ENCODE results near the gene FOXD3.

FOXD3 gene

DNA sequence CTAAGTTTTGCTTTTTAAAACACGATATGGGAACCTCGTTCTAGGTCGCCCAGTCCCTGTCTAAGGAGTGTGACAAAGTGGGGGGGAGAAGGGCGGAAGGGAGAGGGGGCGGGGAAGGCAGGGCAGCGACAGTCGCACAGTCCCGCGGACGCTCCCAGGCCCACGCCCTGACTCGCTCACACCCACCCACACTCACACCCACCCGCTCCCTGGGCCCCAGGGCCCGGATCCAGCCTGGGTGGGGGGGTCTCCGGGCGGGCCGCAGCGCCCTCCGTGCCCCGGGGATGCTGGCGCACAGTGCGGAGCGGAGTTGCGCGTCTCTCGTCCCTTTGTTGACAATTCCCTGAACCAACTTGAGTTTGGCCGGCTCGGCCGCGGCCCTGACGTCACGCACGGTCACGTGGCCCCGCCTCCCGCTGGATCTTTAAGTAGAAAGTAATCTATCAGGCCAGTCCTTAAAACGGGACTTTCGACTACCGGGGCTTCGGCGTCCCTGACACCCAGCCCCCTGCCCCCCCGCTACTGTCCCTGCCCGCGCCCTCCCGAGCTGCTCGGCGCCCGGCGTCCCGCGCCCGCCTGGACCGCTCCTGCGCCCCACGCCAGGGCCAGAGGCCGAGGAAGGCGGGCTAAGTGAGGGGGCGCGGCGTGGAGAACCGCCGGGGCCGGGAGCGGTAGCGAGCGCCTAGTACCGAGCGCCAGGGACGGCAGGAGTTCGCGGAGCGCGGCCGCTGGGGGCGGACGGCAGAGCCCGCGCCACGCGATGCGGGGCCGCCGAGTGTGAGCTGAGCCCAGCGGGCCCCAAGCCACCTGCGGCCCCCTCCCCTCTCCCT, at the start of gene FOXD3:
Gene FOXD3, plus strand, starts transcription at position 454 of the 830 bp plus-strand sequence. CDS start 492 bp downstream, outside the sequence.
- no peak for DNase-seq (ENCODE audit: low spot score)

DNA sequence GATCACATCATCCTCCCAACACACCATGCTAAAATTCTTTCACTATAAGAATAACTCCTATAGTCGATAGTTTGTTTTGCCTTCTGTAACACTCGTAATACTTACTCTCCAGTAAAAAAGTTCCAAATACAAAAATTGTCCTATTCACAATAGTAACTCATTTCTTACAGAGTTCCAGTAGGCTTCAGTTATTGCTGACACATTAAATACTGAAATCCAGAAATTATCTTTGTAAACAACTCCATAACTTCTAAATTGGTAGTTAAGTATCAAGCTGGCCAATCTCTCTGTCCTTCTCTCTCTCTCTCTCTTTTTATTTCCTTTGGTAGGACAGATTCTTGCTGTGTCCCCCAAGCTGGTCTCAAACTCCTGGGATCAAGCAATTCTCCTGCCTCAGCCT, 49.6 kb upstream of the FOXD3 start:
- no peak for DNase-seq (ENCODE audit: low spot score)

GRCh38 chr1:63274371-63274770, 48.0 kb upstream of the FOXD3 start:
- no peak for DNase-seq (ENCODE audit: low spot score)

GRCh38 chr1:63274979-63275378, 47.4 kb upstream of the FOXD3 start:
- no peak for DNase-seq (ENCODE audit: low spot score)

DNA sequence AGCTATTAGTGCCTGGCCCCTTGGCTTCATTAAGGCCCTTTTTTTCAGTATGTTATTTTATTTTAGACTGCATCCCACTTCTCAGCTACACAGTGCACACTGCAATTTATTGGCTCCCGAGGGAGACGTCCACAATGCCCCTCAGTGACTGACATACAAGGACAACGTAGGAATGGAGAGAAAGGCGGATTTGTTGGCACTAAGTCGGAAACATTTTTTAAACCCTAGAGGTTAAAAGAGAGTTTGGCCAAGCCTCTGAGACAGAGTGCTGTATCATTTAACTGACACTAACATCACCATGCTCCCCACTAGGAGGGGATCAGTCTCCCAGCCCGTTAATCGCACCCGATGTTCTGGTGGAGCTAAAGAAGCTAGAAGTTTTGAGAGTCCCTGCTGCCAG, 45.7 kb upstream of the FOXD3 start:
- DNase-seq (ENCODE audit: low spot score): no peak

GRCh38 chr1:63277195-63278192, 44.9 kb upstream of the FOXD3 start:
- no peak for DNase-seq (ENCODE audit: low spot score)

DNA sequence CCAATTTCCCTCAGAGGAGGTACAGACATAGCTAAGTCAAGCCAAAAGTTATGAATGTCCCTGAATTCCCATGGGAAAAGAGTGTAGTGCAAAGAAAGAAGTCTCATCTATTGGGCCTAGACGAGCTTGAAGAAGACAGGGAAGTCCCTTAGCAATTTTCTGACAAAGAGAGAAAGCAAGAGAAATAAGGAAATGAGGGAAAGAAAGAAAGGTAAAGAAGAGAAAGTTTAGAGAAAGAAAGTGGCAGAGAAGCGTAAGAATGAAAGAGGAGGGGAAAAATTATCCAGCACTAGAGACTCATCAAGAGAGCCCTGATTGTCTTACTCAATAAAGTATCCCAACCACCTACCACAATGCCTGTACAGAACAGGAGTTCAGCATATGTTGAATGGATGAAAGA, 40.6 kb upstream of the FOXD3 start:
- no peak for DNase-seq (ENCODE audit: low spot score)

- DNase-seq (ENCODE audit: low spot score): no peak
These were observed 33.2 kb upstream of the FOXD3 start for GRCh38 chr1:63289135-63289534.

GRCh38 chr1:63294803-63295594, 27.4 kb upstream of the FOXD3 start:
- no peak for DNase-seq (ENCODE audit: low spot score)

- no peak for DNase-seq (ENCODE audit: low spot score)
These were observed 18.0 kb upstream of the FOXD3 start for GRCh38 chr1:63304410-63304809.

DNA sequence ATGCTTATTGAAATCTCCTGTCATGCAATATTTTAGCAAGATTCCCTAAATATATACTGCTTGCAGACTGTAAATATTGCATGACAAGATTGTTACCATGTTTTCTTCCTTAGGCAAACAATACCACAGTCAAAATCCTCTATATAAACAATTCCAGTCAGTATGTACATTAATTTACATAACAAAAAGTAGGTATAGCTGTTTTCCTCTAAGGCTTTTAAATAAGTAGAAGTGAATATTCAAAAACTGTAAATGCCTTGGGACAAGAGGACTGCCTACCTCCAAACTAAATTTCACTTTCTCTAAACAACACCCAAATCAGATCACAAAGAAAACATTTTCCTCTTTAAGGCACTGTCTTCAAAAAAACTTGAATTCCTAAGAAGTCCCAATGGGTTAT, 17.3 kb upstream of the FOXD3 start:
- no peak for DNase-seq (ENCODE audit: low spot score)

DNA sequence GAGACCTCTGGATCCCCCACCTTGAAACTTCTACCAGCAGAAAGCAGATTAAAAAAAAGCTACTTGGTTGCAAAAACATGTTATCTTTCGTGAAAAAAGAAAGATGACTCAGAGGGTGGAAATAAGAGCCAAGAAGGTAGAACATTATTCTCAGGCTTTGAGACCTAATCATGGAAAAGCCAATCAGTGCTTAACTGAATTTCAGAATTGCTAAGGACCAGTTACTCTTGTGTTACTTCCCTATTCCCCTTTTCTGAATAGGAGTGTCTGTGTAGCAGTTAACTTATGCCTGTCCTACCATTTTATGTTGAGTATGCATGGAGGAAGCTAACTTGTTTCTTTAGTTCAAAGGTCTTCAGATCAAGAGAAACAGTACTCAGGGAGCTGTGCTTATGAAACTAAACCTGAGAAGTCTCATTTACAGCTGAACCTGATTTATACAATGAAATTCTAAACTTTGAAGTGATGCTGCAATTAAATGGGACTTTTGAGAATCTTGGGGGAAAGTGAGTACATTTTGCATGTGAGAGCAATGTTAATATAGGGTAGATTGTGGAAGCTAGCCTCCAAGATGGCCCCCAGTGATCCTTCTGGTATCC, 15.1 kb upstream of the FOXD3 start:
- no peak for DNase-seq (ENCODE audit: low spot score)

GRCh38 chr1:63316598-63316983, 5.8 kb upstream of the FOXD3 start:
- no peak for DNase-seq (ENCODE audit: low spot score)

DNA sequence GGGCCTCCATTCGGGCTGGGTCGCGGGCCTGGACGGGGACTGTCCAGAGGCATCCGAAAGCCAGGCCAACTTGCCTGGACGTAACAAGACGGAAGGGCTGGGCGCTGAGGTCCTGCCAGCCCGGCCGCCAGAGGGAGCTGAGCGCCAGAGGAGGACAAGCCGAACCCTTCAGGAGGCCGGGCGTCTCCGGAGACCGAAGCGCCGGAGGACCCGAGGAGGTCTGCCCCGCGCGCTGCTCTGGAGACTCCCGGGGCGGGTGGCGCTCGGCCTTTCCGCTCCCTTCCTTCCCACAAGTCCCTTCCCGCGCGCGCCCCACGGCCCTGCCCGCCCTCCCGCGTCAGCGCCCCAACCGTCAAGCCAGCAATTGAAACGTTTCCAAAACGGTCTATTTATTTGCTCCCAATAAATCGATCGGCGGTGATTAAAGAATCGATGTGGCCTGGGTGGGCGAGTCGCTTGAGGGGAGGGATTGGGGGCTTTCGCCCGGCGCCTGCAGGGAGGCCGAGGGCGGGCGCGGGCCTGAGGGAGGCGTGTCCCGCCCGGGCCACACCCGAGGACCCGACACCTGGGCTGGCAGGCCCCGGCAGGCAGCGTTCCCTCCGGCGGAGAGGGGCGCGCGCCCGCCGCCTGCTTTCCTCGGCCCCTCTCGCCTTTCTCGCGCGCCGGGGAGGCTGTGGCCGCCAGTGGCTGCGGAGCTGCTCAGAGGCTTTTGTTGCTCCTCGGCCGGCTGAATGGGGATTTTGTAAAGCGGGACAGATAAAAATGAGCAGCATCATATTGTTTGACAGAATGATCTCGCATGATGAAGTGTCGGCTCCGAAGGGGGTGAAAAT, 5.2 kb upstream of the FOXD3 start:
- DNase-seq (ENCODE audit: low spot score): no peak

GRCh38 chr1:63317817-63318152, 4.6 kb upstream of the FOXD3 start:
- no peak for DNase-seq (ENCODE audit: low spot score)

DNA sequence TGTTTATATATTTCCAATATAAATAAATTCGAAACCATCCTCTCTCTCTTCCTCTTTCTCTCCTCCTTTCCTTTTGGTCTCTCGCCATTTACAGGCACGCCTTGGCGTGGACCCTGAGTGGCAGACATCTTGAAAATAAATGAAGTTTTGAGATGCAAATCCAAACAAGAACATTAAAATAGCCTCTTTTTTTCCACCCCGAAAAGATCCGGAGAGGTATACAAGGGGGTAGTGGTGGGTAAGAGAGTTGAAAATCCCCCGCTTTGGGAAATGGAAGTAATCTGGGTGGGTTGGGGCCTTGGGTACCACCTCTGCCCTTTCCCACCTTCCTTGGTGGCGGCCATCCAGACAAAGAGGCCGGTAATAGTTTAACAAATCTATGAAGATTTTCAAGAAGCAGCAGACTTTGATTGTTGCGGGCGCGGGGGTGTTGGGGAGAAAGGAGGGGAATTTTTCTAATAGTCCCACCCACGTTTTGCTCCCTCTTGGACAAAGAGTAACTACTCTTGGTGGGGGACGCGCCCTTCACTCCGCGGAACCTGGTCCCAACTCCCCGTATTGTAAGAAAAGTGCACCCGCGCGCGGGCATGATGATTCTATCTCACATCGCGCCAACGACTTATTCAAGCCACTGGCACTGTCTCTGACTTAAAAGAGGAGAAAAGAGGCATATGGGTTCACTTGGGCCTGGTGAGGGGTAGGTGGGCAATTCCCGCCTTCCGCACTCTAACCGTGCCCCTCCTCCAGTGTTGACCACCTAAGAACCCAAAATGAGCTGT, 4.0 kb upstream of the FOXD3 start:
- DNase-seq (ENCODE audit: low spot score): no peak

DNA sequence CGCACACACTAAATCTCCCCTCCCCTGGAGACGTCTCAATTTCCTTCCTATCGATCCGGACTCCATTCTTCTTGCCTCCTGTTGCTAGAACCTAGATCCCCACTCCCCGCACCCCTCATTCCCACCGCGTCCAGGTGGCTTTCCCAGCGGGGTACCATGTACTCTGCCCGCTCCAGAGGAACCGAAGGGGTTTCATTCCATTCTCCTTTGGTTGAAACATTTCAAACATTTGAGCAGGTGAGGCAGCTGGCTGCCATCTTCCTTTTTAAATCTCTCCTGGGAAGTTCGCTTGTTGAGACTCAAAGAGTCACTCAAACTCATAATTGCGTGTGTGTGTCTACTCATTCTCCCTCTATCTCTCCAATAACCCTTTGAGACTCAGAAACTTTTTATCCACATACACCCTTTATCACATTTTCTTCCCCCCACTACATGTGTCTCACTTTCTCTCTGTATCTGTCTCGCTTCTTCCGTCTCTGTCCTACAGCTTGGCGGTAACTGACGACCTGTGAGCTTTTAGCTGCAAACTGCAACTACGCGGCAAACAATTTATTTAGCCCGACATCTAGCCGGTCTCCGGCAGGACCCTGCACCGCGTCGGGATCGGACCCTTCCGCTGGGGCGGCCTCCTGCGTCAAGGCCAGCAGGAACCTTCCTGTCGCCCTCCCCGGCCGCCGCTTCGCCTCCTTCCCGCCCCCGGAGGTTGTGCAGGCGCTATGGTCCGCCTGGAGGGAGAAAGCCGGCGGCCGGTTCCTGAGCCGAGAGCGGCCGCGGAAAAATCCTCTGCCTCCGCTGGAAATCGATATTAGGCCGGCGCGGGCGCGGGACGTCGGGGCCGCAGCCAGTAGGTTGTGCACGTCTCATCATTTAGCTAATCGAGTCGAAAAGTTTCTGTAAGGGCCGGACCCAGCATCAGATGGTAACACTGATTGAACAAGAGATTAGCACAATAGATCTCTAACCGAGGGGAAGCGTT, 3.0 kb upstream of the FOXD3 start:
- DNase-seq (ENCODE audit: low spot score): no peak

- no peak for DNase-seq (ENCODE audit: low spot score)
These were observed 2.2 kb upstream of the FOXD3 start for GRCh38 chr1:63320022-63320721.

All from Ammon's horn (tissue), 1 donor.